SKM-1 (cell line): ENCODE measurements around the gene ARHGAP18.

Source experiments
- DNase-seq: peaks from one replicate; lab custom pipeline; 2025; ENCODE audit not compliant: unreplicated experiment; lab: John Stamatoyannopoulos, UW

Gene ARHGAP18

DNA sequence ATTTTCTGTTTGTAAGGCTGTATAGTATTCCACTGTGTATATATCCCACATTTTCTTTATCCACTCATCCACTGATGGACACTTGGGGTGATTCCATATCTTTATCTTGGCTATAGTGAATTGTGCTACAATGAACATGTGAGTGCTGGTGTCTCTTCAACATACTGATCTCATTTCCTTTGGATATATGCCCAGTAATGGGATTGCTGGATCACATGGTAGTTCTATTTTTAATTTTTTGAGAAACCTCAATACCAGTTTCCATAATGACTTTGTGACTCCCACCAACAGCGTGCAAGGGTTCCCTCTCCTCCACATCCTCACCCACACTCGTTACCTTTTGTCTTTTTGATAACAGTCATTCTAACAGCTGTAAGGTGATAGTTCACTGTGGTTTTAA is 166.0 kb downstream of the ARHGAP18 start:
- DNase-seq: no peak

DNA sequence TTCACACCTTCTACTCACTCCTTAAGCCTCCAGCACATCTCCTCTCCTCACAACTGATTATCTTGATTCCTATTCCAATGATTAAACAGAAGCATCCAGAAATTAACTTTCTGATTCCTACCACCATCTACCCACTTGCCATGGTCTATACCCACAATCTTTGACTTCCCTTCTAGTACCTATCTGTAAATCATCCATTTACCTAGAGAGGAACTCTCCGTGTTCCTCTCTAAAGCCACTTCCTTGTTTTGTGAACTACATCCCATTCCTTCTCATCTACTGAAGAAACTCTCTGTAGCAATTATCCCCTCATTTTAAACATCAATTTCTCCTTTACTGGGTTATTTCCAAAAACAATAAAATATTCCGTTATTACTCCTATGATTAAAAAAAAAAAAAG is 167.3 kb downstream of the ARHGAP18 start:
- peak; percentile 26 for DNase-seq

DNA sequence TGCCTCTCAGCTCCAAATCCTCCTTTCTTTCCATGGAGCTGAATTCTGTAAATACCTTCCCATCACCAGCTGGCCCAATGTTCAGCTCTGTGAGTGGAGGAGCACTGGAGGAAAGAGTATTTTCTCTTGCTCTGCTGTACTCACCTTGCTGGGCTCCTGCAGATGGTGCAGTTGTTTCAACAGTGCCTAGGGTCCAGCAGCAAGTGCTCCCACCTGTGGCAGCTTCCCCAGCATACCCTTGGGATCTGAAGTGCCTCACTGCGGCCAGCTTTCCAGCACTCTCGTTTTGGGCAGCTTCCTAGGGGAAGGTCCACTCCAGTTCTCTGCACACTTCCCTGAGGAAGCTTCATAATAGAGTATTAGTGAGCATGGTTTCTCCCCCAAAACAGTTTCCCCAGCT is 170.9 kb downstream of the ARHGAP18 start:
- DNase-seq: no peak

DNA sequence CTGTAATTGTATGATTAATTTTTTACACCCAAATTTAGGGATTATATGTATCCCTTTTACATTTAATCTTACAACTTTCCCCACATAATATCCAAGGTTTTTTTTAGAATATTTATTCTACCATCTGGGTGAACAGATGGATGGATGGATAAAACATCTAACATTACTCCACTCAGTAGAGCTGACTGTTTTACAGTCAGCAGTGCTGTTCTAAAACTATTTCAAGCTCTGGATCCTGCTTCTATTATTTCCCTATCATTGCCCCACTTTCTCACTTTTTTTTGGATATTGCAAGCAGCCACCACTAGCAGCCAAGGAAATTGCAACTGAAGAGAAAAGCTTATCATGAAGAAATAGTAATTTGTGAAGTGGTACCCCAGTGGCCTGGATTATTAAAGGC is 173.7 kb downstream of the ARHGAP18 start:
- no peak for DNase-seq

DNA sequence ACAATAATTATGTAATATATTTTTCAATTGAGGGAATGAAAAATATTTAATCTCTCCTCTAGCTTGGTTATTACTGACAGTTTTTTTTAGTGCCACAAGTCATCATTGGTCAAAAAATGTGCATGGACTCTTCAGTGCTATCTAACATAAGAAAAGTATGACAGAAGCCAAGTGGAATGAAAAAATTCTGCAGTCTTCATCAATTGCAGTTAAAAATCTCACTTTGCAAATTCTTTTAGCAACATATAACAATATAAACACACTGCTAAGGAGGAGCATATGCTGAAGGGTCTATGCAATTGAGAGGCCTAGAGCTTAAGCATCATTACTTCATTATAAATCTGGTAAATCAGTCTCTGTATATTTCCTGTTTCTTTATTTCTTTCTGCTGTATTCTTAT is 175.1 kb downstream of the ARHGAP18 start:
- no peak for DNase-seq
